Nephron progenitor cell (in vitro differentiated cells): Measurements from ENCODE around the gene ACBD6.

Source experiments
- DNase-seq: peaks from one replicate; pipeline ENCODE4 v3.0.0; 2021
- H3K27ac Mint-ChIP-seq: 2 replicates; pipeline ENCODE4 v1.8.0; 2021; ENCODE audit warnings: mild to moderate bottlenecking, moderate library complexity, mixed read lengths
- H3K27me3 Mint-ChIP-seq: 2 replicates; pipeline ENCODE4 v1.8.0; 2021; ENCODE audit warnings: mild to moderate bottlenecking, low read depth, mixed read lengths; ENCODE audit not compliant: poor library complexity
- H3K36me3 Mint-ChIP-seq: 2 replicates; pipeline ENCODE4 v1.8.0; 2021; ENCODE audit warnings: low read depth, mixed read lengths
- H3K4me1 Mint-ChIP-seq: 2 replicates; pipeline ENCODE4 v1.8.0; 2021; ENCODE audit warnings: mixed read lengths
- H3K4me3 Mint-ChIP-seq: 2 replicates; pipeline ENCODE4 v1.8.0; 2021; ENCODE audit warnings: mild to moderate bottlenecking, moderate library complexity, mixed read lengths
- H3K9me3 Mint-ChIP-seq: 2 replicates; pipeline ENCODE4 v1.8.0; 2021; ENCODE audit warnings: mild to moderate bottlenecking, moderate library complexity, mixed read lengths
- CTCF ChIP-seq: fragments of 200-600 bp; sonication (generic); IDR thresholded peaks from 2 replicates; pipeline ENCODE4 v1.5.0; 2021; ENCODE audit warnings: antibody characterized with exemption

The ACBD6 gene

GRCh38 chr1:180260541-180260940, 241.8 kb downstream of the ACBD6 start:
- Mint-ChIP-seq H3K9me3 (no peaks in the 10 kb centered on the region), H3K36me3 (no peaks in the 10 kb centered on the region), H3K4me3 (no peak overlapping the region)

DNA sequence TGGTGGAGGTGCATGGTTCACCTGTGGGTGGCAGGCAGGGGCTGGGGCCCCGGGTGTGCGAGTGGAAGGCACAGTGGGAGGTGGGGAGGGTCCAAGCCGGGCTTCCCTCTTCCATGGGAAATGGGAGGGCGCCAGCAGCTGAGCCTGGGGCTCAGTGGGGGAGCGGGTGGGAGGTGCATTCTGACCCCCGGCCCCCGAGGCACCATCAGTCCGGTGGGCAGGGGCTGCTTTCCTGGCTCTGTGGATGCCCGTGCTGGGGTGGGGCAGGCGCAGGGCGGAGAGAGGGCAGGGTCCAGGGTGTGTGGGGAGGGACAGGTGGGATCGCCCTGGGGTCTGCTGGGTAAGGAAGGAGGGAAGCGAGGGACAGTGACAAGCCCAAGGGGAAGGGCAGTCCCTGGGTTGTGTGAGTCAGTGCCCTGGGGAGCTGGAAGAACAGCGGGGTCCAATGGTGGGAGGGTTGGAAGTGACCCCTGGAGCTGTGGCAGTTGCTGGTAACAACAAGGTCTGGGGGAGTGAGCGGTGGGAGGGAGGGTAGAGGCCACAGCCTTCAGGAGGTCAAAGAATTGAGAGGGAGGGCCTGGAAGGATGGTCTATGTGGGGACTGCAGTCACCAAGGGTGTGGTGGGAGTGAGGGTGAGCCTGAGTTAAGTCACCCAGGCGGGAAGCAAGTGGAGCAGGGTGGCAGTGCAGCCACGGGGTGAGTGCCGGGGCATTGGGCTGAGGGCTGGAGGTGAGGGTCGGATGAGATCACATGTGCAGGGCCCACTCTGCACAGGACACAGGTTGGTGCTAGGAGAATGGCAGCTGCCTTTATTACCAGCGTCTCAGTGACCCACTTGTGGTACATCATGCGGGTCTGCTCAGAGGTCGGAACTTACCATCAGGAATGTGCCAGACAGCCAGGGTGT, 242.7 kb downstream of the ACBD6 start:
- H3K4me1 Mint-ChIP-seq, result peaks cover 28% of the 10 kb centered on the region
- no peaks in the 10 kb centered on the region for H3K36me3 Mint-ChIP-seq
- no peak for TF ChIP-seq CTCF
- no peak for DNase-seq
- H3K27ac Mint-ChIP-seq, result no peak overlapping the region
- H3K9me3 Mint-ChIP-seq, result no peaks in the 10 kb centered on the region
- H3K27me3 Mint-ChIP-seq, result peaks cover 74% of the 10 kb centered on the region
- no peak overlapping the region for H3K4me3 Mint-ChIP-seq

More at GRCh38 chr1:180260541-180260940, 241.8 kb downstream of the ACBD6 start:
- DNase-seq, result no peak
- peaks cover 20% of the 10 kb centered on the region for H3K4me1 Mint-ChIP-seq
- TF ChIP-seq CTCF, result no peak
- H3K27me3 Mint-ChIP-seq, result peaks cover 81% of the 10 kb centered on the region
- no peak overlapping the region for H3K27ac Mint-ChIP-seq

GRCh38 chr1:180258935-180259334, 243.4 kb downstream of the ACBD6 start:
- peaks cover 31% of the 10 kb centered on the region for H3K4me1 Mint-ChIP-seq
- H3K9me3 Mint-ChIP-seq, result no peaks in the 10 kb centered on the region
- no peak overlapping the region for H3K27ac Mint-ChIP-seq
- DNase-seq, result no peak
- TF ChIP-seq CTCF, result no peak
- H3K27me3 Mint-ChIP-seq, result peaks cover 71% of the 10 kb centered on the region
- no peak overlapping the region for H3K4me3 Mint-ChIP-seq
- no peaks in the 10 kb centered on the region for H3K36me3 Mint-ChIP-seq

DNA sequence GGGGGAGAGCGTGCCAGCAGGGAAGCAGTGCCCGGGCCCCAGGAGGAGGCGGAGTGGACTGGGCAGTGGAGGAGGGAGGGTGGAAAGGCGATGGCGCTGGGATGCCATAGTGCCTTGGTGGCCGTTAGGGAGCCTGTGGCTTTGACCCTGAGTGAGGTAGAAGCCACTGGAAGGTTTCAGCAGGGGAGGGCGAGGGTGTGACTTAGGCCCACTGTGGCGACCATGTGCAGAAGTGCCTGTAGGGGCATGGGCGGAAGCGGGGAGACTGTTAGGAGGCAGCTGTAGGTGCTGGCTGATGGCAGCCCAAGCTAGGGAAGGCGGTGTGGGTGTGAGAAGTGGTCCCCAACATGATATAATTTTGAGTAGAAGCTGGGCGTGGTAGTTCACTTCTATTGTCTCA, 244.1 kb downstream of the ACBD6 start:
- TF ChIP-seq CTCF, result no peak
- DNase-seq, result no peak
- no peak overlapping the region for H3K27ac Mint-ChIP-seq
- no peak overlapping the region for H3K4me3 Mint-ChIP-seq
- H3K4me1 Mint-ChIP-seq, result peaks cover 36% of the 10 kb centered on the region
- no peaks in the 10 kb centered on the region for H3K9me3 Mint-ChIP-seq
- peaks cover 72% of the 10 kb centered on the region for H3K27me3 Mint-ChIP-seq
- no peaks in the 10 kb centered on the region for H3K36me3 Mint-ChIP-seq

DNA sequence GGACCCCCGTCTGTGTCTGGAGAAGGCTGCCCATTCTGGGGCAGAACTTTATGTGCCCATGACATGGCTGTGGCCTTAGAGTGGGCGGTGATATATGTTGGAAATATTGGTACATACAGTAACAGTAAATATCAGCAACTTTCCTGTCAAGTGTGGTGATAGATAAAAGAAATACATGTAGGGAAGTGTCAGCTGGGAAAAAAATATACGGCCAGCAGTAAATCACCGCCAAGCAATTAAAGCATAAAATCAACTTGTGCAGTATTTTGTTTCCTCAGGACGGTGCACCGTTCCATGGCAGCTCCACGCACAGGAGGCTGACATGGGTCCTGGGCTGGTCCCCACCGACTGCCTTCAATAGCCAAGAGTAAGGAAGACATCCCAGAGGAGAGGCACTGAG, 244.9 kb downstream of the ACBD6 start:
- H3K4me1 Mint-ChIP-seq, result peaks cover 40% of the 10 kb centered on the region
- H3K36me3 Mint-ChIP-seq, result no peaks in the 10 kb centered on the region
- no peak overlapping the region for H3K4me3 Mint-ChIP-seq
- H3K9me3 Mint-ChIP-seq, result no peaks in the 10 kb centered on the region
- H3K27ac Mint-ChIP-seq, result no peak overlapping the region
- peaks cover 80% of the 10 kb centered on the region for H3K27me3 Mint-ChIP-seq
- DNase-seq, result no peak
- no peak for TF ChIP-seq CTCF

- TF ChIP-seq CTCF, result no peak
- Mint-ChIP-seq H3K27ac (no peak overlapping the region), H3K4me1 (peaks cover 41% of the 10 kb centered on the region), H3K27me3 (peaks cover 81% of the 10 kb centered on the region), H3K9me3 (no peaks in the 10 kb centered on the region), H3K36me3 (no peaks in the 10 kb centered on the region), H3K4me3 (no peak overlapping the region)
- DNase-seq, result no peak
Measured at GRCh38 chr1:180257028-180257386, 245.4 kb downstream of the ACBD6 start.
